DOHH2 (cell line): ENCODE results near the gene SEPTIN8.

Experiments
- EZH2phosphoT487 ChIP-seq: fragments of 200-600 bp; sonication (generic); IDR thresholded peaks from 2 replicates; pipeline ENCODE4 v1.6.1; 2017; ENCODE audit warnings: borderline replicate concordance, mild to moderate bottlenecking, antibody characterized with exemption, low read length, moderate library complexity, mixed read lengths
- TF ChIP-seq, protein P1 (sequence below): fragments of 200-600 bp; sonication (generic); IDR thresholded peaks from one replicate; pipeline ENCODE4 v1.5.1; 2014; ENCODE audit warnings: antibody characterized with exemption, mild to moderate bottlenecking, low read depth, low read length; ENCODE audit not compliant: poor library complexity, severe bottlenecking

DNA sequence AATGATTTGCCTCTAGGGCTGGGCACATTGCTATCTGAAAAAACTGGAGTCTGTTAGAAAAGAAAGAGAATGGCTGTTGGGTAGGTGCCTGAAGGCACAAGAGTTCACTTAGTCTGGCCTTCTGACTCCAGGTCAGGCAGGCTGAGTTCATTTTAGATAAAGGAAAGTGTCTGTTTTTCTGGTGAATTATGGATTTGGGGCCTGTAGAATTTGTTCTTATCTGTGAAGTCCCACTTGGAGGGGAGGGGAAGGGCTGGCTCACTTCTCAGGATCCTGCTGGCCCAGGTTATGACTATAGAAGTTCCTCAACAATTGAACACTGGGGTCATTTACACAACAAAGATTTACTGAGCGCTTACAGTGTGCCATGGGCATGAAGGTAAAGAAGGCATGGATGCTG lies 11.5 kb upstream of the SEPTIN8 start:
- TF ChIP-seq, protein P1, sequence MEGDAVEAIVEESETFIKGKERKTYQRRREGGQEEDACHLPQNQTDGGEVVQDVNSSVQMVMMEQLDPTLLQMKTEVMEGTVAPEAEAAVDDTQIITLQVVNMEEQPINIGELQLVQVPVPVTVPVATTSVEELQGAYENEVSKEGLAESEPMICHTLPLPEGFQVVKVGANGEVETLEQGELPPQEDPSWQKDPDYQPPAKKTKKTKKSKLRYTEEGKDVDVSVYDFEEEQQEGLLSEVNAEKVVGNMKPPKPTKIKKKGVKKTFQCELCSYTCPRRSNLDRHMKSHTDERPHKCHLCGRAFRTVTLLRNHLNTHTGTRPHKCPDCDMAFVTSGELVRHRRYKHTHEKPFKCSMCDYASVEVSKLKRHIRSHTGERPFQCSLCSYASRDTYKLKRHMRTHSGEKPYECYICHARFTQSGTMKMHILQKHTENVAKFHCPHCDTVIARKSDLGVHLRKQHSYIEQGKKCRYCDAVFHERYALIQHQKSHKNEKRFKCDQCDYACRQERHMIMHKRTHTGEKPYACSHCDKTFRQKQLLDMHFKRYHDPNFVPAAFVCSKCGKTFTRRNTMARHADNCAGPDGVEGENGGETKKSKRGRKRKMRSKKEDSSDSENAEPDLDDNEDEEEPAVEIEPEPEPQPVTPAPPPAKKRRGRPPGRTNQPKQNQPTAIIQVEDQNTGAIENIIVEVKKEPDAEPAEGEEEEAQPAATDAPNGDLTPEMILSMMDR = no peak
- TF ChIP-seq EZH2phosphoT487 = no peak
